Brain microvascular endothelial cell (primary cell): ENCODE data around the gene CDH4.

Experiments
- DNase-seq: peaks from one replicate; pipeline ENCODE4 v3.0.0-alpha.2; 2020
- H3K27ac ChIP-seq: fragments of 250-450 bp; sonication (Bioruptor Pico); 2 replicates; pipeline ENCODE4 v1.5.1; 2020; ENCODE audit warnings: mild to moderate bottlenecking, moderate library complexity
- H3K27me3 ChIP-seq: fragments of 250-450 bp; sonication (Bioruptor Pico); replicated peaks from 2 replicates; pipeline ENCODE4 v1.5.1; 2020; ENCODE audit warnings: mild to moderate bottlenecking
- H3K36me3 ChIP-seq: fragments of 250-450 bp; sonication (Bioruptor Pico); replicated peaks from 2 replicates; pipeline ENCODE4 v1.5.1; 2020; ENCODE audit warnings: mild to moderate bottlenecking
- H3K4me3 ChIP-seq: 2 replicates; pipeline ENCODE4 v1.5.1; 2011; ENCODE audit warnings: low read depth, mild to moderate bottlenecking, control low read depth, low read length, moderate library complexity
- in situ Hi-C: cut with HindIII; loops from 2 replicates; pipeline ENCODE4 v1.10.0; 2017; ENCODE audit warnings: low sequenced_read_pairs, low pct_ligation_motif_present
- TF ChIP-seq, protein P1 (sequence below): IDR thresholded peaks from 2 replicates; pipeline ENCODE4 v1.5.1; 2011; ENCODE audit warnings: low read depth, mild to moderate bottlenecking, moderate library complexity, low read length, control low read depth, inconsistent platforms; ENCODE audit errors: missing control alignments

The CDH4 gene

GRCh38 chr20:61391812-61392520, 139.9 kb downstream of the CDH4 start:
- no peaks in the 10 kb centered on the region for H3K27me3 ChIP-seq
- H3K4me3 ChIP-seq, result no peak overlapping the region
- in situ Hi-C loops, result no loop called here
- DNase-seq, result no peak
- TF ChIP-seq, protein P1, sequence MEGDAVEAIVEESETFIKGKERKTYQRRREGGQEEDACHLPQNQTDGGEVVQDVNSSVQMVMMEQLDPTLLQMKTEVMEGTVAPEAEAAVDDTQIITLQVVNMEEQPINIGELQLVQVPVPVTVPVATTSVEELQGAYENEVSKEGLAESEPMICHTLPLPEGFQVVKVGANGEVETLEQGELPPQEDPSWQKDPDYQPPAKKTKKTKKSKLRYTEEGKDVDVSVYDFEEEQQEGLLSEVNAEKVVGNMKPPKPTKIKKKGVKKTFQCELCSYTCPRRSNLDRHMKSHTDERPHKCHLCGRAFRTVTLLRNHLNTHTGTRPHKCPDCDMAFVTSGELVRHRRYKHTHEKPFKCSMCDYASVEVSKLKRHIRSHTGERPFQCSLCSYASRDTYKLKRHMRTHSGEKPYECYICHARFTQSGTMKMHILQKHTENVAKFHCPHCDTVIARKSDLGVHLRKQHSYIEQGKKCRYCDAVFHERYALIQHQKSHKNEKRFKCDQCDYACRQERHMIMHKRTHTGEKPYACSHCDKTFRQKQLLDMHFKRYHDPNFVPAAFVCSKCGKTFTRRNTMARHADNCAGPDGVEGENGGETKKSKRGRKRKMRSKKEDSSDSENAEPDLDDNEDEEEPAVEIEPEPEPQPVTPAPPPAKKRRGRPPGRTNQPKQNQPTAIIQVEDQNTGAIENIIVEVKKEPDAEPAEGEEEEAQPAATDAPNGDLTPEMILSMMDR, result no peak
- no peak overlapping the region for H3K27ac ChIP-seq
- H3K36me3 ChIP-seq, result no peaks in the 10 kb centered on the region

DNA sequence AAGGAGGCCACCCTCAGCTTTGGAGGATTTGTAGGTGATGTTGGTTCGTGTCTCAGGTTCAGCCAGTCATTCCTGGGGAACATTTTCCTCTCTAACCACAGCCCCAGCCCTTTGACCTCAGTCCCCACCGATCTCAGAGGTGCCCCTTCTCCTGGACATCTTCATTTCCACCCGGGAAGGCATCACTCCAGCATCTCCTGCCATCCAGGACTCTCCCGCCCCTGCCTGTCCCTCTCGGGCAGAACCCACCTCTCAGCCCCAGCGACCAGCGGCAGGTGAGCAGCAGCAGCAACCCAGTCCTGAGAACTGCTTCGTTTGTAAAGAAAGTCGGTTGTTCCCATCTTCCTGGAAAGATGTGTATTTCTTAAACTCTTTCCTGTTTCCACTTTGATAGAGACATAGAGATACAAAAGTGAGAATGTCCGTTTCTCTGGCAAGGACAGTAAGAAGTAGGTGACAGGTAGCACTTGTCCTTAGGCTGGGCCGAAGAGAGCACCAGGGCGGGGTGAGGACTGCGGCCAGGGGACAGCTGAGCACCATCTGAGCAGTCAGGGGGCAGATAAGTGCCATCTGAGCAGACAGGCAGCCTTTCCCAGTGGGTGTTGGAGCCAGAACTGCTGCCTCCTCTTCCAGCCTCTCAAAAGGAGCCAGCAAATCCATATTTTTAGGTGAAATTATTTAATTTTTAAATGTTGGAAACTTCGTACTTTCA, 142.2 kb downstream of the CDH4 start:
- no peak for DNase-seq
- TF ChIP-seq, protein P1, result no peak
- no peak overlapping the region for H3K27ac ChIP-seq
- no peaks in the 10 kb centered on the region for H3K27me3 ChIP-seq
- no peak overlapping the region for H3K4me3 ChIP-seq
- in situ Hi-C loops, result no loop called here
- H3K36me3 ChIP-seq, result no peaks in the 10 kb centered on the region

DNA sequence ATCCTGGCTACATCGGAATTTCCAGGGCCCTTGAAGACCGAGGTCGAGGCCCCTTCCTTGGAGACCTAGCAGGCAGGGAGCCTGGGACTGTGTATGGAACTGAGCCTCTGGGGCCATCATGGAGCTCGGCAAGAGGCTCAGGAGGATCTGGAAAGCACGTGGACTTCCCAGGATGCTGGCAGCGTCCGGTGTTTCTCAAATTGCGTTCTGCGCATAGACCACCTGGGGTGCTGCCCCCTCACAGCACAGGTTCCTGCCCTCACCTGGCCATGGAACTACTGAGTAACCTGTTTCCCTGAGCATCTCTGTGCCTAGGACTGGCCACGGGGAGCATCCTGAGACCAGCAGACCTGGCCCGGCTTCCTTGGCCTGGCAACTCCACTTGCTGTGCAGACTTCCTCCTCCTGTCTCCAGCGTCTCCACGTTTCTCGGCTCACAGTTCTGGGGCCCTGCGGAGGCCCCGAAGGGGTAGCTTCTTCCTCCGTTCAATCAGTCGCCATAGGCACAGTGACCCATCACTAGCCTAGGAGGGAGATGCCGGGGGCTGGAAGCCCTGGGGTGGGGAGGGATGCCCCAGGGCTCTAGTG, 144.3 kb downstream of the CDH4 start:
- in situ Hi-C loops, result no loop called here
- DNase-seq, result no peak
- no peak overlapping the region for H3K27ac ChIP-seq
- no peak overlapping the region for H3K4me3 ChIP-seq
- TF ChIP-seq, protein P1, result no peak
- H3K36me3 ChIP-seq, result no peaks in the 10 kb centered on the region
- no peaks in the 10 kb centered on the region for H3K27me3 ChIP-seq

DNA sequence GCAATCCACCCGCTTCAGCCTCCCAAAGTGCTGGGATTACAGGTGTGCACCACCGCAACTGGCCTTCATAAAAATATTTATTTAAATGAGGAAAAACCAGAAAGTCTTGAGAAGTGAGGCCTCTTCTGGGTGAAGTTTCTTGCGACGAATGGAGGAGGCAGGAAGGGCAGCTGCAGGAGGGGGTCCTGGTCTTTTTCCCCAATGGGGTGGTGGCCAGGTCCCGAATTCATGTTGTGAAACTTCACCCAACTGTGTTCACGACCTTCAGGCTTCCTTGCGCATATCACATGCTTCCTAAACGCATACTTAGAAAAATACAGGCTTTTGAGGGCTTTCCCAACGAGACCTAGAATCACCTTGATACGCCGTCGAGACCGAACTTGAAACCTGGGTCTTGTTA, 145.1 kb downstream of the CDH4 start:
- TF ChIP-seq, protein P1, result no peak
- Histone ChIP-seq H3K36me3 (no peaks in the 10 kb centered on the region), H3K27me3 (no peaks in the 10 kb centered on the region), H3K4me3 (no peak overlapping the region), H3K27ac (no peak overlapping the region)
- in situ Hi-C loops, result no loop called here
- DNase-seq, result no peak

GRCh38 chr20:61397790-61398189, 145.7 kb downstream of the CDH4 start:
- no peak overlapping the region for H3K27ac ChIP-seq
- H3K36me3 ChIP-seq, result no peaks in the 10 kb centered on the region
- DNase-seq, result no peak
- TF ChIP-seq, protein P1, result no peak
- no peak overlapping the region for H3K4me3 ChIP-seq
- H3K27me3 ChIP-seq, result no peaks in the 10 kb centered on the region
- in situ Hi-C loops, result no loop called here
